ENCODE results near the gene AGT.
"Not testable (repeated sequence)": the region's sequence is repeated elsewhere in the genome, so short reads cannot be mapped to it uniquely, and the experiment has no call there.

Gene AGT

GRCh38 chr1:230744382-230744781 is 30.5 kb upstream of the AGT start:
- no peak for DNase-seq (ENCODE audit: low read depth, low spot score)

- DNase-seq (ENCODE audit: low read depth, low spot score): no peak
Observed at GRCh38 chr1:230743899-230744298, 30.0 kb upstream of the AGT start.

GRCh38 chr1:230739564-230740290 is 25.8 kb upstream of the AGT start:
- DNase-seq (ENCODE audit: low read depth, low spot score): no peak

GRCh38 chr1:230737622-230738262 is 23.8 kb upstream of the AGT start:
- DNase-seq (ENCODE audit: low read depth, low spot score): no peak

GRCh38 chr1:230735447-230735846 is 21.5 kb upstream of the AGT start:
- DNase-seq (ENCODE audit: low read depth, low spot score): no peak

GRCh38 chr1:230730977-230731376 is 17.1 kb upstream of the AGT start:
- DNase-seq (ENCODE audit: low read depth, low spot score): no peak

- no peak for DNase-seq (ENCODE audit: low read depth, low spot score)
Observed at GRCh38 chr1:230728710-230729392, 14.9 kb upstream of the AGT start.

- DNase-seq (ENCODE audit: low read depth, low spot score): no peak
Observed at GRCh38 chr1:230725256-230726012, 11.5 kb upstream of the AGT start.

GRCh38 chr1:230721849-230722522 is 8.1 kb upstream of the AGT start:
- DNase-seq (ENCODE audit: low read depth, low spot score): not testable (repeated sequence)

GRCh38 chr1:230717251-230717650 is 3.3 kb upstream of the AGT start:
- no peak for DNase-seq (ENCODE audit: low read depth, low spot score)

- DNase-seq (ENCODE audit: low read depth, low spot score): not testable (repeated sequence)
Observed at GRCh38 chr1:230716453-230716852, 2.5 kb upstream of the AGT start.

GRCh38 chr1:230715510-230715909 is 1.6 kb upstream of the AGT start:
- no peak for DNase-seq (ENCODE audit: low read depth, low spot score)

GRCh38 chr1:230713547-230713914 is 391 bp downstream of the AGT start:
- no peak for DNase-seq (ENCODE audit: low read depth, low spot score)

- no peak for DNase-seq (ENCODE audit: low read depth, low spot score)
Observed at GRCh38 chr1:230713138-230713537, 784 bp downstream of the AGT start.

- DNase-seq (ENCODE audit: low read depth, low spot score): no peak
Observed at GRCh38 chr1:230712470-230712942, 1.4 kb downstream of the AGT start.

GRCh38 chr1:230711245-230711644 is 2.7 kb downstream of the AGT start:
- no peak for DNase-seq (ENCODE audit: low read depth, low spot score)

- DNase-seq (ENCODE audit: low read depth, low spot score): no peak
Observed at GRCh38 chr1:230710543-230710904, 3.4 kb downstream of the AGT start.

GRCh38 chr1:230709619-230710542 is 4.0 kb downstream of the AGT start:
- DNase-seq (ENCODE audit: low read depth, low spot score): no peak

- DNase-seq (ENCODE audit: low read depth, low spot score): no peak
Observed at GRCh38 chr1:230708631-230709580, 5.0 kb downstream of the AGT start.

Measured in activated naive CD8-positive, alpha-beta T cell treated with anti-CD3 and anti-CD28 coated beads, Interleukin-2, amount 50 U/mL, for 16 hours (primary cell).